Stimulated activated CD4-positive, alpha-beta T cell treated with anti-CD3 and anti-CD28 coated beads, TNF-alpha, amount 100 ng/mL, for 4 hours (primary cell): Measurements from ENCODE around the gene TRIM66.

Experiments
- DNase-seq, 3 experiments: peaks; one replicate each; pipeline ENCODE4 v3.0.0-alpha.2; 2020; ENCODE audit warnings: low read depth in 3 of 3

TRIM66 gene

DNA sequence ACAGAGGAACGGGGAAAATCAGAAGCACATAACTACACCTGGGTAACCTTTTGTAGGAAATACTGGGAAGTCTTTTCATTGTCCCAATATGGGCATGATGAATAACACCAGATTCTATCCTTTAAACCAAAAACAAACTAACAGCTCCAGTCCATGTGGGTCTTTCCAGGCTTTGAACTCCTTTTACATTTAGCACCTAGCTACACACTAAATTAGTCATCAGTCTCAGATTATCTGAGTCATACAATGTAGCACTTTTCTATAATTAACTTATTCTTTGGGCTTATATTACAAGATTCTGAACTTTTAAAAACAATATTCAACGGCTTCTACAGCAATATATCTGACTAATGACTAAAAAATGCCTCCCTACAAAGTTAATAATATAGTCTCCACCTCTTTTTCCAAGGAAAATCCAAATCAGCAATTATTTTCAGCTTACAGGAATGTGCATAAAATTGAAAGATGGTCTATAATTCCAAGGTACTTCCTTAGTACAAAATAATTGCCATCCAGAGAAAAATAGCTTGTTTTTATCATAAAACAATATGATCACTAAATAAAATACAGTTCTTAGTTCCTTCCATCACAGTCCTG is 114.8 kb downstream of the TRIM66 start:
- DNase-seq, result no peak

DNA sequence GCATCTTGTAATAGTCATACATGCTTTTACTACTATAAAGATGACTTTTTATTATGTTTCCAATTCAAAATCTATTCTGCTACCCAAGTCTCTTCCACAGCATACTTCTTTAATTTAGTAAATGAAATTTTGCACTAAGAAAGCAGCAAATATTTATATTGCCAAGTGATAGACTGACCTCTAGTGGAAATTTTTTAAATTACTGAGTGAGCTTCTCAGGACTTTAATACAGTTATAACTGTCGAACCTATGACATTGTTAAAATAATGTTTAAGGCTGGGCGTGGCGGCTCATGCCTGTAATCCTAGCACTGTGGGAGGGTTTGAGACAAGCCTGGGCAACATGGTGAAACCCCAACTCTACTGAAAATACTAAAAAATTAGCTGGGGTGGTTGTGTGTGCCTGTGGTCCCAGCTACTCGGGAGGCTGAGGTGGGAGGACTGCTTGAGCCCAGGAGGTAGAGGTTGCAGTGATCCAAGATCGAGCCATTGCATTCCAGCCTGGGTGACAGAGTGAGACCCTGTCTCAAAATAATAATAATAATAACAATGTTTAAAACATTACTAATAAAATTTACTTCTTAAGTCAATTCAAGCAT is 115.8 kb downstream of the TRIM66 start:
- DNase-seq, result no peak

DNA sequence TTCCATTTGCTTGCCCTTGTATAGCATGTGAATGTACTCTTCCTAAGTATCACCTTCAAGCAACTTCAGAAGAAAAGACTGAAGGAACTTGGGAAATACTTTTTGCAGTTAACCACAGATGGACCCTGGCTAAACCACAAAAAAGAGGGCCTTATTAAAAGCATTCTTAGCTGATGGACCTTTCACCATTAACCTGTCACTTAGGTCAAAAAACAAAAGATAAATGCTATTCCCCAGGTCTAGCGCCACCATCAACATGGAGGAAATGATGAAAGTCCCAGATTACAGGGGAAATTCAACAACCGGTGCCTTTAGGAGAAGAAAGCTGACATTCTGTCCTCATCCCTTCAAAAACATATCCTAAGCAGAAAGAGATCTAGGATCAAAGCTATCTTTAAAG is 117.9 kb downstream of the TRIM66 start:
- no peak for DNase-seq
